GM20000 (cell line): ENCODE data around the gene UBR1.
"Not testable (repeated sequence)": the region's sequence is repeated elsewhere in the genome, so short reads cannot be mapped to it uniquely, and the experiment has no call there.

Source experiments
- DNase-seq: peaks from one replicate; pipeline ENCODE4 v3.0.0; 2012; ENCODE audit warnings: low spot score
- TF ChIP-seq, protein P1 (sequence below): IDR thresholded peaks from 2 replicates; pipeline ENCODE4 v1.5.1; 2012; ENCODE audit warnings: mild to moderate bottlenecking, control low read depth; ENCODE audit errors: extremely low read depth, missing control alignments

UBR1 gene

DNA sequence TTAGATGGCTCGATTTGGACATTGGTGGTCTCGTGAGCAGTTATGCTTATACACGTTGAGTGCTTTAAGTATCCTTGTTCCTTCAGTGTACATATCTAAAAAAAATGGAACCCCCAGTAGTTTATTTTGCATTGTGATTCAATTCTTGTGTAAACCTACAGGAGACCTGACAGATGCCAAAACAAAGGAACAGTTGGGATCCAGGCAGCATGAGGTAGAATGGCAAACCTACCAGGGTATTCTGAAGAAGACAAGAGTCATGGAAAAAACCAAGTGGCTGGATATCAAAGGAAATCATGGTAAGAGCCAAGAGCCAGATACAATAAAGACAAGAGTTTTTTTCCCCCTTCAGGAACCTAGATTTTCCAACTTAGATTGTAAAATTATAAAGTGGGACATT lies 29.5 kb upstream of the UBR1 start:
- DNase-seq, result no peak

DNA sequence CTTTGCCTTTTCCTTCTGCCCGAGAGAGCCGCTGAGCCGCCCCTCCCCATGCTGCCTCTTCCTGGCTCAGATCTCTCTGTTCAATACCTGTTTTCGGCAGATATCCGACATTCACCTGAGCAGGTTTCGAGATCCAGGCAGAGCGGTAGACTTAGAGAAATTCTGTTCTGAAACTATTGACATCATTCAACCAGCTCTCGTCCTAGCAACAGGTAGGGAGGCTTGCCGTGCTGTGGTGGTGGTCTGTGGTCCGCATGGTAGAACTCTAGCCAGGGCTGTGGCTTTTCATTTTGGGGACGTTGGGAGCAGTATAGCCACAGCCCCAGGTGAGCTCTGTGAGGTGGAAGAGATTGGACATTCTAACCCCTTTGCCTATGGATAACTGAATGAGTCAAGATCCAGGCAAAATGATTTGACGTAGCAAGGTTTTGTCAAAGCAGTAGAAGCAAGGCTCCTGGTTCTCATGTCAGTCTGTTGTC lies 28.4 kb upstream of the UBR1 start:
- DNase-seq, result peak; percentile 35
- TF ChIP-seq, protein P1, sequence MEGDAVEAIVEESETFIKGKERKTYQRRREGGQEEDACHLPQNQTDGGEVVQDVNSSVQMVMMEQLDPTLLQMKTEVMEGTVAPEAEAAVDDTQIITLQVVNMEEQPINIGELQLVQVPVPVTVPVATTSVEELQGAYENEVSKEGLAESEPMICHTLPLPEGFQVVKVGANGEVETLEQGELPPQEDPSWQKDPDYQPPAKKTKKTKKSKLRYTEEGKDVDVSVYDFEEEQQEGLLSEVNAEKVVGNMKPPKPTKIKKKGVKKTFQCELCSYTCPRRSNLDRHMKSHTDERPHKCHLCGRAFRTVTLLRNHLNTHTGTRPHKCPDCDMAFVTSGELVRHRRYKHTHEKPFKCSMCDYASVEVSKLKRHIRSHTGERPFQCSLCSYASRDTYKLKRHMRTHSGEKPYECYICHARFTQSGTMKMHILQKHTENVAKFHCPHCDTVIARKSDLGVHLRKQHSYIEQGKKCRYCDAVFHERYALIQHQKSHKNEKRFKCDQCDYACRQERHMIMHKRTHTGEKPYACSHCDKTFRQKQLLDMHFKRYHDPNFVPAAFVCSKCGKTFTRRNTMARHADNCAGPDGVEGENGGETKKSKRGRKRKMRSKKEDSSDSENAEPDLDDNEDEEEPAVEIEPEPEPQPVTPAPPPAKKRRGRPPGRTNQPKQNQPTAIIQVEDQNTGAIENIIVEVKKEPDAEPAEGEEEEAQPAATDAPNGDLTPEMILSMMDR, result no peak

More for the DNA sequence above, 29.5 kb upstream of the UBR1 start:
- TF ChIP-seq, protein P1, result no peak

DNA sequence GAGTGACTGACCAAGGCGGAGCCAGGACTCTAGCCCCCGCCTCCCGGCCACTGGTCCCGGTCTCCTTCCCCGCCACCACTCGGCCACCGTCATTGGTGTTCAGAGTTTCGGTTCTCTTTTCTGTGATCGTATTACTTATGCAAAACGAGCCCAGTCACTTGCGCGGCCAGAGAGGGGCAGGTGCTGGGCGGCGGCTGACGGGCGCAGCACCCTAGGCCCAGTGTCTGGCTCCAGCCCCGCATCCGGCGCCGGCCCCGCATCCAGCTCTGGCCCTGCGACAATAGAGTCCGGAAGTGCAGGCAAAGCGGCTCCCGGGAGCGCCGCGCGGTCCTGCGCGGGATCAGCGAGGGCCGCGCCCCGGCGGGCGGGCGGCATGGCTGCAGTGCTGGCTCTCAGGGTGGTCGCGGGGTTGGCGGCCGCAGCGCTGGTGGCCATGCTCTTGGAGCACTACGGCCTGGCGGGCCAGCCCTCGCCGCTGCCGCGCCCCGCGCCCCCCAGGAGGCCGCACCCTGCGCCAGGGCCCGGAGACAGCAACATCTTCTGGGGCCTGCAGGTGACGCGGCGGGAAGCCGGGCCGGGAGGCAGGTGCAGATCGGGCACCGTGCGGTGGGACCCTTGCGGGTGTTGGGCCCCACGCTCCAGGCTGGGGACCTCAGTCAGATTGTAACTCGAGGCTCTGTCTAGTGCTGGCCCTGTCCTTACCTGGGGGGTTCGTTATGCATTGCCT lies 27.8 kb upstream of the UBR1 start, which contains the start of gene TMEM62:
Gene TMEM62 (plus strand): TSS at position 157 of the 727 bp plus-strand sequence. CDS start 217 bp downstream, at position 374.
- DNase-seq, result peak; percentile 97
- TF ChIP-seq, protein P1, result no peak

DNA sequence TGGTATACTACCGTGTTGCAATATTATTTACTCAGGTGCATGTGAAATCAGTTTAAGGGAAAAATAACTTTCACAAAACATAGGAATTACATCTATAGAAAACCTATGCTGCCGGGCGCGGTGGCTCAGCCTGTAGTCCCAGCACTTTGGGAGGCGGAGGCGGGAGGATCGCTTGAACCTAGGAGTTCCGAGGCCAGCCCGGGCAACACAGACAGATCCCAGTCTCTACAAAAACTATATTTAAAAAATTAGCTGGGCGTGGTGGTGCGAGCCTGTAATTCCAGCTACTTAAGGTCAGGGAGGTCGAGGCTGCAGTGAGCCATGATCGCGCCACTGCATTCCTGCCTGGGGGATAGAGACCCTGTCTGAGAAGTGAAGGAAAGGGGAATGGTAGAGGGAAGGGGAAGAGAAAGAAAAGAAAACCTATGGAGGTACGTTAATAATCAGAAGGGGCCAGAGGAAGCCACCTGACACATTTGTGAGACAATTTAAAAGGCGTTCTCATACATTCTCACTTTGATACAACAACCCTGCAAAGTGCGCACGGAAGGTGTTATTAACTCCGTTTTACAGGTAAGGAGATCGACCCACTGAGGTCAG lies 27.1 kb upstream of the UBR1 start:
- TF ChIP-seq, protein P1, result no peak
- DNase-seq, result no peak

DNA sequence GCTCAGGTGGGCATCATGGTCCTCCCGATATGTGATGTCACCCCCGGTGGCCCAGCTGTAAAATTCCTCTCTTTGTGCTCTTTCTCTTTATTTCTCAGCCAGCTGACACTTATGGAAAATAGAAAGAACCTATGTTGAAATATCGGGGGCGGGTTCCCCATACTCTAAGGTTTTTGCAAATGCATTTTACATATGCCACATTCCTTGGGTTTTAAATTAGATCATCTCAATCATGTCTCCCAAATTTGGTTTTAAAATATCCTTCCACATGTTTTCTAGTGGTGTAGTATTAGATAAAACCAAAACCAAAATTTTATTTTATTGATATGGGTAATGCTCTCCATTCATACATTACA lies 23.1 kb upstream of the UBR1 start:
- DNase-seq, result no peak
- TF ChIP-seq, protein P1, result no peak

DNA sequence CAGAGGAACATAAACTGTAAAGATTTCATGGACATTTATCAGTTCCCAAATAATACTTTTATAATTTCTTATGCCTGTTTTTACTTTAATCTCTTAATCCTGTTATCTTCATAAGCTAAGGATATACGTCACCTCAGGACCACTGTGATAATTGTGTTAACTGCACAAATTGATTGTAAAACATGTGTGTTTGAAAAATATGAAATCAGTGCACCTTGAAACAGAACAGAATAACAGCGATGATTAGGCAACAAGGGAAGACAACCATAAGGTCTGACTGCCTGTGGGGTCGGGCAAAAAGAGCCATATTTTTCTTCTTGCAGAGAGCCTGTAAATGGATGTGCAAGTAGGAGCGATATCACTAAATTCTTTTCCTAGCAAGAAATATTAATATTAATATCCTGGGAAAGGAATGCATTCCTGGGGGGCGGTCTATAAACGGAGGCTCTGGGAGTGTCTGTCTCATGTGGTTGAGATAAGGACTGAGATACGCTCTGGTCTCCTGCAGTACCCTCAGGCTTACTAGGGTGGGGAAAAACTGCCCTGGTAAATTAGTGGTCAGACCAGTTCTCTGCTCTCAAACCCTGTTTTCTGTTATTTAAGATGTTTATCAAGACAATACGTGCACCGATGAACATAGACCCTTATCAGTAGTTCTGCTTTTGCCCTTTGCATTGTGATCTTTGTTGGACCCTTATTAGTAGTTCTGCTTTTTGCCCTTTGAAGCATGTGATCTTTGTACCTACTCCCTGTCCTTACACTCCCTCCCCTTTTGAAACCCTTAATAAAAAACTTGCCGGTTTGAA lies 22.5 kb upstream of the UBR1 start:
- not testable (repeated sequence) for DNase-seq

DNA sequence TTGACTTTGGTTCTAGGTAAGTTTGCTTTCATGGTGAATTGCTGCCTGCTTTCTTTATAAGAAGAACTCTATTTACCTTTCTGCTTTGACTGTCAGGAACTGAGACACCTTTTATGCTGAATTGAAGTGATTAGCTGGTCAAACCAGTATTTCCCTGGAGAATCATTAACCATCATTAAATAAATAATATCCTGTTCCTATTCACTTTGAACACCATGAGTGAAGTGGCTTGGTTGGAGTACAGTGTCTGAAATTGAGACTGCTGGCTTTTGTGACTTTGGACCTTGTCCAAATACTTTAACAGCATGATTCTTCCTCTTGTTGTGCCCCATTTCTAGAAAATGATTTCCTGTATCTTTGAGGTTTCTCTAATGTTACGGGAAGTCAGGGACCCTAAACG lies 21.9 kb upstream of the UBR1 start:
- DNase-seq, result no peak

More for the DNA sequence above, 21.9 kb upstream of the UBR1 start:
- TF ChIP-seq, protein P1, result no peak
